HepG2 (cell line): ENCODE measurements around the gene MROH2A. TPM values are rescaled to one million over a fixed set of nuclear protein-coding genes. Genes with fewer than 3 reads are reported as not detected.

Experiments used
- AKAP8 ChIP-seq: sonication (generic); formaldehyde crosslinking; IDR thresholded peaks from 2 replicates; pipeline ENCODE4 v1.5.1; 2020; ENCODE audit warnings: mild to moderate bottlenecking, missing genetic modification reagents
- ARNTL ChIP-seq: sonication (generic); formaldehyde crosslinking; IDR thresholded peaks from 2 replicates; pipeline ENCODE4 v1.4.0; 2020; ENCODE audit warnings: mild to moderate bottlenecking, missing genetic modification reagents
- HOXA5 ChIP-seq: sonication (generic); formaldehyde crosslinking; IDR thresholded peaks from 2 replicates; pipeline ENCODE4 v1.4.0; 2020; ENCODE audit warnings: missing genetic modification reagents
- PITX1 ChIP-seq: sonication (generic); formaldehyde crosslinking; IDR thresholded peaks from 2 replicates; pipeline ENCODE4 v1.5.1; 2020; ENCODE audit warnings: mild to moderate bottlenecking, missing genetic modification reagents
- RFXANK ChIP-seq: IDR thresholded peaks from 2 replicates; pipeline ENCODE4 v1.6.1; 2016
- SIX1 ChIP-seq: sonication (generic); formaldehyde crosslinking; IDR thresholded peaks from 2 replicates; pipeline ENCODE4 v1.4.0; 2020; ENCODE audit warnings: missing genetic modification reagents, borderline replicate concordance
- SMAD1 ChIP-seq: sonication (generic); formaldehyde crosslinking; IDR thresholded peaks from 2 replicates; pipeline ENCODE4 v1.4.0; 2020; ENCODE audit warnings: missing genetic modification reagents, low read depth, mild to moderate bottlenecking, borderline replicate concordance
- TCF7L2 ChIP-seq: IDR thresholded peaks from 2 replicates; pipeline ENCODE4 v1.6.1; 2011; ENCODE audit warnings: mild to moderate bottlenecking, low read depth, low read length, moderate library complexity
- THAP11 ChIP-seq: IDR thresholded peaks from 2 replicates; pipeline ENCODE4 v1.6.1; 2016; ENCODE audit warnings: missing biosample characterization, missing genetic modification reagents
- ZMYM2 ChIP-seq: sonication (generic); formaldehyde crosslinking; IDR thresholded peaks from 2 replicates; pipeline ENCODE4 v1.8.0; 2022; ENCODE audit warnings: mild to moderate bottlenecking, missing genetic modification reagents
- ZMYM4 ChIP-seq: sonication (generic); formaldehyde crosslinking; IDR thresholded peaks from 2 replicates; pipeline ENCODE4 v1.8.1; 2023; ENCODE audit warnings: mild to moderate bottlenecking, missing genetic modification reagents
- ZNF33B ChIP-seq: sonication (generic); formaldehyde crosslinking; IDR thresholded peaks from 2 replicates; pipeline ENCODE4 v1.5.1; 2020; ENCODE audit warnings: mild to moderate bottlenecking, missing genetic modification reagents
- ZNF350 ChIP-seq: sonication (generic); formaldehyde crosslinking; IDR thresholded peaks from 2 replicates; pipeline ENCODE4 v1.4.0; 2020; ENCODE audit warnings: mild to moderate bottlenecking, low read depth, missing genetic modification reagents, borderline replicate concordance
- ZNF556 ChIP-seq: sonication (generic); formaldehyde crosslinking; IDR thresholded peaks from 2 replicates; pipeline ENCODE4 v1.4.0; 2020; ENCODE audit warnings: mild to moderate bottlenecking, missing genetic modification reagents, borderline replicate concordance
- ZNF839 ChIP-seq: sonication (generic); formaldehyde crosslinking; IDR thresholded peaks from 2 replicates; pipeline ENCODE4 v1.4.0; 2020; ENCODE audit warnings: missing genetic modification reagents, mild to moderate bottlenecking, borderline replicate concordance
- polyA plus RNA-seq, 8 experiments: library from polyadenylated mRNA; depleted of rRNA in 3 of 8; stranded (reverse) in 7 of 8; unstranded in 1 of 8; fragments of >200 nt; fragmentation: Illumina TruSeq in 4 of 8; extraction: Trizol in 4 of 8; gene quantifications; 2 replicates each; pipeline versions ENCODE4 v1.2.1 to v1.2.3, GENCODE V29; 2011 to 2016; ENCODE audit warnings: low read depth in 4 of 8, missing spikeins in 1 of 8, mixed read lengths in 1 of 8; ENCODE audit not compliant: insufficient read depth in 1 of 8
- total RNA-seq, 5 experiments: library from RNA; depleted of rRNA; stranded (reverse); fragments of >200 nt; fragmentation: Illumina TruSeq; extraction: Trizol; gene quantifications; 2 replicates each; pipeline ENCODE4 v1.2.3, GENCODE V29; 2016; ENCODE audit warnings: low read depth in 1 of 5
- TF ChIP-seq, protein P1 (sequence below): sonication (generic); formaldehyde crosslinking; IDR thresholded peaks from 2 replicates; pipeline ENCODE4 v1.5.0; 2020; ENCODE audit warnings: missing genetic modification reagents
- TF ChIP-seq, protein P2 (sequence below), 2 experiments: IDR thresholded peaks; 2 replicates each; pipeline ENCODE4 v1.6.1; 2011 to 2012; ENCODE audit warnings: low read length in 2 of 2, borderline replicate concordance in 1 of 2, low read depth in 1 of 2, mild to moderate bottlenecking in 1 of 2, moderate library complexity in 1 of 2
- TF ChIP-seq, protein P3 (sequence below): IDR thresholded peaks from 2 replicates; pipeline ENCODE4 v1.6.1; 2018; ENCODE audit warnings: missing genetic modification reagents, mild to moderate bottlenecking, missing compliant biosample characterization
- TF ChIP-seq, protein P4 (sequence below): sonication (generic); formaldehyde crosslinking; IDR thresholded peaks from 2 replicates; pipeline ENCODE4 v1.5.0; 2020; ENCODE audit warnings: missing genetic modification reagents
- TF ChIP-seq, protein P5 (sequence below): sonication (generic); formaldehyde crosslinking; IDR thresholded peaks from 2 replicates; pipeline ENCODE4 v1.4.0; 2020; ENCODE audit warnings: missing genetic modification reagents

The MROH2A gene
- total and polyA plus RNA-seq, 2 of the 13 experiments (the other 11 are each of a cell fraction or from before 2014, with no cell fraction given): 0.03 to 0.04 TPM

DNA sequence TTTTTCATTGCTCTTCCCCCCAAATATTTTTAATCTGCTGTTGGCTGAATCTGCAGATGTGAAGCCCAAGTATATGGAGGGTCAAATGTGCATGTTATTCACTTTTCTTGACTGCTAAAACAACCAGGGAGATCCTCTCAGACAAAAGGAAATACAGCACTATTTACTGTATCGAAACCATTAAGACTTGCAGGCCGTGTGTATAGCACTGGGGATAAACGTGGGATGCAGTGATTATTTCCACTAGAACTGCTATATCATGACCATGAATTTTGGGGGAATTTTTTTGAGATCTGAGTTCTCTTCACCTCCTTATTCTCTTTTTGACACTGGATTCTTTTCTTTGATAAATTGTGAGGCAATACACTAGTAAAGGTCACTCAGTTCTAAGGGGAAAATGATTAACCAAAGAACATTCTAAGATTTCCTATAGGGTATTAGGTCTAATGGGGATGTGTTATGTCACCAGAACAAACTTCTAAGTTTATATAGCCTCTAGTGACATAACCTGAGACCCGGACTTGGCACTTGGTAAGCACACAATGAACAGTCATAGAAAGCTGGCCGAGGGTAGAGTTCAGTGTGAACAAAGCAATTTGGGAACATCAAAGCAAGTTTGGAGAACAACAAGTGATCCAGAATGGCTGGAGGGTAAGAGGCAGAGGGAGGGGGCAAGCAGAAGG lies 32.9 kb upstream of the MROH2A start (continued):
- 0 out of 2 replicates have a peak, but pooled peaks have one; percentile 53 for TF ChIP-seq RFXANK
- peak; percentile 75 for TF ChIP-seq THAP11 (CRISPR knock-in tag)
- TF ChIP-seq ZNF556 (CRISPR knock-in tag): peak; percentile 75; the same call in 1 of the 2 replicates
- peak; percentile 98 for TF ChIP-seq PITX1 (CRISPR knock-in tag)
- TF ChIP-seq, protein P1, sequence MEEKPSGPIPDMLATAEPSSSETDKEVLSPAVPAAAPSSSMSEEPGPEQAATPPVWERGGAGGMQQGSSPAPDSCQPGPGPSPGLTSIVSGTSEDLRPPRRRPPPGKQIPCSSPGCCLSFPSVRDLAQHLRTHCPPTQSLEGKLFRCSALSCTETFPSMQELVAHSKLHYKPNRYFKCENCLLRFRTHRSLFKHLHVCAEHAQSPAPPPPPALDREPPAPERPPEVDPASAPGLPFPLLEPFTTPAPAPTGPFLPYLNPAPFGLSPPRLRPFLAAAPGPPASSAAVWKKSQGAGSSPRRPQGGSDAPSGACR (CRISPR knock-in tag): peak; percentile 69; the same call in 1 of the 2 replicates
- 0 out of 2 replicates have a peak, but pooled peaks have one; percentile 73 for TF ChIP-seq ZNF33B (CRISPR knock-in tag)
- TF ChIP-seq, protein P2, sequence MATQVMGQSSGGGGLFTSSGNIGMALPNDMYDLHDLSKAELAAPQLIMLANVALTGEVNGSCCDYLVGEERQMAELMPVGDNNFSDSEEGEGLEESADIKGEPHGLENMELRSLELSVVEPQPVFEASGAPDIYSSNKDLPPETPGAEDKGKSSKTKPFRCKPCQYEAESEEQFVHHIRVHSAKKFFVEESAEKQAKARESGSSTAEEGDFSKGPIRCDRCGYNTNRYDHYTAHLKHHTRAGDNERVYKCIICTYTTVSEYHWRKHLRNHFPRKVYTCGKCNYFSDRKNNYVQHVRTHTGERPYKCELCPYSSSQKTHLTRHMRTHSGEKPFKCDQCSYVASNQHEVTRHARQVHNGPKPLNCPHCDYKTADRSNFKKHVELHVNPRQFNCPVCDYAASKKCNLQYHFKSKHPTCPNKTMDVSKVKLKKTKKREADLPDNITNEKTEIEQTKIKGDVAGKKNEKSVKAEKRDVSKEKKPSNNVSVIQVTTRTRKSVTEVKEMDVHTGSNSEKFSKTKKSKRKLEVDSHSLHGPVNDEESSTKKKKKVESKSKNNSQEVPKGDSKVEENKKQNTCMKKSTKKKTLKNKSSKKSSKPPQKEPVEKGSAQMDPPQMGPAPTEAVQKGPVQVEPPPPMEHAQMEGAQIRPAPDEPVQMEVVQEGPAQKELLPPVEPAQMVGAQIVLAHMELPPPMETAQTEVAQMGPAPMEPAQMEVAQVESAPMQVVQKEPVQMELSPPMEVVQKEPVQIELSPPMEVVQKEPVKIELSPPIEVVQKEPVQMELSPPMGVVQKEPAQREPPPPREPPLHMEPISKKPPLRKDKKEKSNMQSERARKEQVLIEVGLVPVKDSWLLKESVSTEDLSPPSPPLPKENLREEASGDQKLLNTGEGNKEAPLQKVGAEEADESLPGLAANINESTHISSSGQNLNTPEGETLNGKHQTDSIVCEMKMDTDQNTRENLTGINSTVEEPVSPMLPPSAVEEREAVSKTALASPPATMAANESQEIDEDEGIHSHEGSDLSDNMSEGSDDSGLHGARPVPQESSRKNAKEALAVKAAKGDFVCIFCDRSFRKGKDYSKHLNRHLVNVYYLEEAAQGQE (IDR thresholded peaks at IDR 0.05; ENCODE audit: borderline replicate concordance in 1 of 2, low read depth in 1 of 2, low read length in 2 of 2): peak in 1 of 2 experiments; percentile 87; a peak in 2 of 4 replicates
- TF ChIP-seq ZNF839 (CRISPR knock-in tag): no peak
- TF ChIP-seq ZNF350 (CRISPR knock-in tag): peak; percentile 40; the same call in 1 of the 2 replicates
- TF ChIP-seq AKAP8 (CRISPR knock-in tag): peak; percentile 79; the same call in 1 of the 2 replicates
- TF ChIP-seq ZMYM4: peak; percentile 79
- no peak for TF ChIP-seq SMAD1 (CRISPR knock-in tag)
- TF ChIP-seq ZMYM2 (CRISPR knock-in tag): peak; percentile 69
- TF ChIP-seq, protein P3, sequence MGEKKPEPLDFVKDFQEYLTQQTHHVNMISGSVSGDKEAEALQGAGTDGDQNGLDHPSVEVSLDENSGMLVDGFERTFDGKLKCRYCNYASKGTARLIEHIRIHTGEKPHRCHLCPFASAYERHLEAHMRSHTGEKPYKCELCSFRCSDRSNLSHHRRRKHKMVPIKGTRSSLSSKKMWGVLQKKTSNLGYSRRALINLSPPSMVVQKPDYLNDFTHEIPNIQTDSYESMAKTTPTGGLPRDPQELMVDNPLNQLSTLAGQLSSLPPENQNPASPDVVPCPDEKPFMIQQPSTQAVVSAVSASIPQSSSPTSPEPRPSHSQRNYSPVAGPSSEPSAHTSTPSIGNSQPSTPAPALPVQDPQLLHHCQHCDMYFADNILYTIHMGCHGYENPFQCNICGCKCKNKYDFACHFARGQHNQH (CRISPR knock-in tag): peak; percentile 89
- TF ChIP-seq ARNTL (CRISPR knock-in tag): peak; percentile 95
- TF ChIP-seq, protein P4, sequence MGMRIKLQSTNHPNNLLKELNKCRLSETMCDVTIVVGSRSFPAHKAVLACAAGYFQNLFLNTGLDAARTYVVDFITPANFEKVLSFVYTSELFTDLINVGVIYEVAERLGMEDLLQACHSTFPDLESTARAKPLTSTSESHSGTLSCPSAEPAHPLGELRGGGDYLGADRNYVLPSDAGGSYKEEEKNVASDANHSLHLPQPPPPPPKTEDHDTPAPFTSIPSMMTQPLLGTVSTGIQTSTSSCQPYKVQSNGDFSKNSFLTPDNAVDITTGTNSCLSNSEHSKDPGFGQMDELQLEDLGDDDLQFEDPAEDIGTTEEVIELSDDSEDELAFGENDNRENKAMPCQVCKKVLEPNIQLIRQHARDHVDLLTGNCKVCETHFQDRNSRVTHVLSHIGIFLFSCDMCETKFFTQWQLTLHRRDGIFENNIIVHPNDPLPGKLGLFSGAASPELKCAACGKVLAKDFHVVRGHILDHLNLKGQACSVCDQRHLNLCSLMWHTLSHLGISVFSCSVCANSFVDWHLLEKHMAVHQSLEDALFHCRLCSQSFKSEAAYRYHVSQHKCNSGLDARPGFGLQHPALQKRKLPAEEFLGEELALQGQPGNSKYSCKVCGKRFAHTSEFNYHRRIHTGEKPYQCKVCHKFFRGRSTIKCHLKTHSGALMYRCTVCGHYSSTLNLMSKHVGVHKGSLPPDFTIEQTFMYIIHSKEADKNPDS (CRISPR knock-in tag): peak; percentile 41; the same call in 1 of the 2 replicates
- peak; percentile 93 for TF ChIP-seq HOXA5
- TF ChIP-seq, protein P5, sequence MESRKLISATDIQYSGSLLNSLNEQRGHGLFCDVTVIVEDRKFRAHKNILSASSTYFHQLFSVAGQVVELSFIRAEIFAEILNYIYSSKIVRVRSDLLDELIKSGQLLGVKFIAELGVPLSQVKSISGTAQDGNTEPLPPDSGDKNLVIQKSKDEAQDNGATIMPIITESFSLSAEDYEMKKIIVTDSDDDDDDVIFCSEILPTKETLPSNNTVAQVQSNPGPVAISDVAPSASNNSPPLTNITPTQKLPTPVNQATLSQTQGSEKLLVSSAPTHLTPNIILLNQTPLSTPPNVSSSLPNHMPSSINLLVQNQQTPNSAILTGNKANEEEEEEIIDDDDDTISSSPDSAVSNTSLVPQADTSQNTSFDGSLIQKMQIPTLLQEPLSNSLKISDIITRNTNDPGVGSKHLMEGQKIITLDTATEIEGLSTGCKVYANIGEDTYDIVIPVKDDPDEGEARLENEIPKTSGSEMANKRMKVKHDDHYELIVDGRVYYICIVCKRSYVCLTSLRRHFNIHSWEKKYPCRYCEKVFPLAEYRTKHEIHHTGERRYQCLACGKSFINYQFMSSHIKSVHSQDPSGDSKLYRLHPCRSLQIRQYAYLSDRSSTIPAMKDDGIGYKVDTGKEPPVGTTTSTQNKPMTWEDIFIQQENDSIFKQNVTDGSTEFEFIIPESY (CRISPR knock-in tag): peak; percentile 68; the same call in 1 of the 2 replicates
- TF ChIP-seq TCF7L2: peak; percentile 87
- peak; percentile 94 for TF ChIP-seq SIX1
